HEK293 (cell line): ENCODE data around the gene CCT3.

ENCODE experiments used
- CTCF ChIP-seq: fragments of 450-650 bp; formaldehyde crosslinking; IDR thresholded peaks from 2 replicates; pipeline ENCODE4 v1.5.1; 2016; ENCODE audit warnings: missing biosample characterization, missing genetic modification characterization
- INSM2 ChIP-seq: fragments of 450-650 bp; formaldehyde crosslinking; IDR thresholded peaks from 2 replicates; pipeline ENCODE4 v1.5.1; 2016; ENCODE audit warnings: missing biosample characterization, missing genetic modification characterization
- MEIS1 ChIP-seq: sonication (generic); formaldehyde crosslinking; IDR thresholded peaks from 2 replicates; pipeline ENCODE4 v1.8.1; 2022; ENCODE audit warnings: missing genetic modification reagents, mild to moderate bottlenecking, borderline replicate concordance
- ZBTB26 ChIP-seq: fragments of 450-650 bp; formaldehyde crosslinking; optimal IDR thresholded peaks from 2 replicates; pipeline ENCODE3; 2016; ENCODE audit warnings: missing biosample characterization, mild to moderate bottlenecking, missing genetic modification characterization
- ZNF214 ChIP-seq: fragments of 450-650 bp; formaldehyde crosslinking; IDR thresholded peaks from 2 replicates; pipeline ENCODE4 v1.5.1; 2017; ENCODE audit warnings: missing biosample characterization, mild to moderate bottlenecking, missing genetic modification characterization, borderline replicate concordance
- ZNF404 ChIP-seq: fragments of 450-650 bp; formaldehyde crosslinking; IDR thresholded peaks from 2 replicates; pipeline ENCODE4 v1.5.1; 2017; ENCODE audit warnings: missing biosample characterization, missing genetic modification characterization
- ZNF510 ChIP-seq: fragments of 450-650 bp; formaldehyde crosslinking; IDR thresholded peaks from 2 replicates; pipeline ENCODE4 v1.5.1; 2018; ENCODE audit warnings: mild to moderate bottlenecking, missing genetic modification characterization, missing biosample characterization; ENCODE audit not compliant: insufficient replicate concordance
- ZNF660 ChIP-seq: fragments of 450-650 bp; IDR thresholded peaks from 2 replicates; pipeline ENCODE4 v1.5.1; 2018; ENCODE audit warnings: missing biosample characterization, mild to moderate bottlenecking, missing genetic modification characterization
- TF ChIP-seq, protein P1 (sequence below): fragments of 450-650 bp; formaldehyde crosslinking; IDR thresholded peaks from 2 replicates; pipeline ENCODE4 v1.5.1; 2016; ENCODE audit warnings: missing biosample characterization, missing genetic modification characterization

DNA sequence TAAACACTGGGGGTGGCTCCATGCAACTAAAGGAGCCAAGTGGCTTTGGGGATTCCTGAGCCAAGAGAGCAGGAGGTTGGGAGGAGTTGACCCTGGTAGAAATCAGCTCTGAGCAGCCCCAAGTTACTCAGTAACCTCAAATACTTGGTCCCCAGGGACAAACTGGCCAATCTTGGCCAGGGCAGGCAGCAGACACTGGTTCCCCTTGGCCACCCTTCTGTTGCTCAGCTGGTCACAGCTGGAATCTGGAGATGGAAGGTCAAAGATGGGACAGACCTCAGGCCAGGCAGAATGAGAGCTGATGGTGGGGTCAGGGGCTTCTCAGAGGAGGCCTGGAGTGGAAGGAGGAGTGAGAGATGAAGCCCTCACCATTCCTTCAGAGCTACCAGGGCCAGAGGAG lies 27.7 kb upstream of the CCT3 start:
- TF ChIP-seq MEIS1 (CRISPR knock-in tag), result no peak
- TF ChIP-seq ZNF404 (tag by site-specific recombination), result no peak
- TF ChIP-seq ZNF510 (tag by site-specific recombination), result no peak
- no peak for TF ChIP-seq ZNF660
- TF ChIP-seq CTCF (tag by site-specific recombination), result no peak
- TF ChIP-seq ZNF214 (tag by site-specific recombination), result no peak
- TF ChIP-seq INSM2 (tag by site-specific recombination), result no peak
- TF ChIP-seq ZBTB26 (tag by site-specific recombination), result no peak
- TF ChIP-seq, protein P1, sequence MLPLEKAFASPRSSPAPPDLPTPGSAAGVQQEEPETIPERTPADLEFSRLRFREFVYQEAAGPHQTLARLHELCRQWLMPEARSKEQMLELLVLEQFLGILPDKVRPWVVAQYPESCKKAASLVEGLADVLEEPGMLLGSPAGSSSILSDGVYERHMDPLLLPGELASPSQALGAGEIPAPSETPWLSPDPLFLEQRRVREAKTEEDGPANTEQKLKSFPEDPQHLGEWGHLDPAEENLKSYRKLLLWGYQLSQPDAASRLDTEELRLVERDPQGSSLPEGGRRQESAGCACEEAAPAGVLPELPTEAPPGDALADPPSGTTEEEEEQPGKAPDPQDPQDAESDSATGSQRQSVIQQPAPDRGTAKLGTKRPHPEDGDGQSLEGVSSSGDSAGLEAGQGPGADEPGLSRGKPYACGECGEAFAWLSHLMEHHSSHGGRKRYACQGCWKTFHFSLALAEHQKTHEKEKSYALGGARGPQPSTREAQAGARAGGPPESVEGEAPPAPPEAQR (tag by site-specific recombination), result no peak
